A549 (cell line): Measurements from ENCODE around the gene RRP7A.

Source experiments
- RNF2 ChIP-seq: fragments of 200-600 bp; sonication (generic); IDR thresholded peaks from 2 replicates; pipeline ENCODE4 v1.6.1; 2016; ENCODE audit warnings: low read depth, mild to moderate bottlenecking, antibody characterized with exemption, moderate library complexity, borderline replicate concordance
- TF ChIP-seq, protein P1 (sequence below): fragments of >200 bp; sonication (Bioruptor Twin); formaldehyde crosslinking; IDR thresholded peaks from 3 replicates; pipeline ENCODE4 v1.5.1; 2016

- TF ChIP-seq, protein P1, sequence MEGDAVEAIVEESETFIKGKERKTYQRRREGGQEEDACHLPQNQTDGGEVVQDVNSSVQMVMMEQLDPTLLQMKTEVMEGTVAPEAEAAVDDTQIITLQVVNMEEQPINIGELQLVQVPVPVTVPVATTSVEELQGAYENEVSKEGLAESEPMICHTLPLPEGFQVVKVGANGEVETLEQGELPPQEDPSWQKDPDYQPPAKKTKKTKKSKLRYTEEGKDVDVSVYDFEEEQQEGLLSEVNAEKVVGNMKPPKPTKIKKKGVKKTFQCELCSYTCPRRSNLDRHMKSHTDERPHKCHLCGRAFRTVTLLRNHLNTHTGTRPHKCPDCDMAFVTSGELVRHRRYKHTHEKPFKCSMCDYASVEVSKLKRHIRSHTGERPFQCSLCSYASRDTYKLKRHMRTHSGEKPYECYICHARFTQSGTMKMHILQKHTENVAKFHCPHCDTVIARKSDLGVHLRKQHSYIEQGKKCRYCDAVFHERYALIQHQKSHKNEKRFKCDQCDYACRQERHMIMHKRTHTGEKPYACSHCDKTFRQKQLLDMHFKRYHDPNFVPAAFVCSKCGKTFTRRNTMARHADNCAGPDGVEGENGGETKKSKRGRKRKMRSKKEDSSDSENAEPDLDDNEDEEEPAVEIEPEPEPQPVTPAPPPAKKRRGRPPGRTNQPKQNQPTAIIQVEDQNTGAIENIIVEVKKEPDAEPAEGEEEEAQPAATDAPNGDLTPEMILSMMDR = no peak
- TF ChIP-seq RNF2 = no peak
These were observed 28.0 kb upstream of the RRP7A start for GRCh38 chr22:42547562-42547961.
